ENCODE data around the gene NUBP1.

Gene NUBP1

GRCh38 chr16:10809706-10810105 lies 66.1 kb downstream of the NUBP1 start:
- Mint-ChIP-seq H3K9me3 (no peaks in the 10 kb centered on the region), H3K4me1 (peaks cover 50% of the 10 kb centered on the region), H3K27ac (no peak overlapping the region), H3K36me3 (peaks cover 5% of the 10 kb centered on the region), H3K4me3 (no peak overlapping the region)
- ATAC-seq (no peak), DNase-seq (ENCODE audit: low spot score in 2 of 2) (no peak)

- H3K9me3 Mint-ChIP-seq, result no peaks in the 10 kb centered on the region
- ATAC-seq (peak; percentile 96), DNase-seq (ENCODE audit: low spot score in 2 of 2) (peak in 1 of 2 donors; percentile 69)
- H3K27ac Mint-ChIP-seq, result peak overlapping the region; percentile 62
- peaks cover 52% of the 10 kb centered on the region for H3K4me1 Mint-ChIP-seq
- H3K4me3 Mint-ChIP-seq, result peak overlapping the region; percentile 9
- peaks cover 5% of the 10 kb centered on the region for H3K36me3 Mint-ChIP-seq
Observed at GRCh38 chr16:10812312-10813098, 68.9 kb downstream of the NUBP1 start.

GRCh38 chr16:10813099-10813455 lies 69.4 kb downstream of the NUBP1 start:
- no peak for DNase-seq (ENCODE audit: low spot score in 2 of 2)
- peaks cover 5% of the 10 kb centered on the region for H3K36me3 Mint-ChIP-seq
- peaks cover 52% of the 10 kb centered on the region for H3K4me1 Mint-ChIP-seq
- no peak for ATAC-seq
- H3K9me3 Mint-ChIP-seq, result no peaks in the 10 kb centered on the region
- peak overlapping the region; percentile 62 for H3K27ac Mint-ChIP-seq
- H3K4me3 Mint-ChIP-seq, result peak overlapping the region; percentile 9

GRCh38 chr16:10817514-10817913 lies 73.9 kb downstream of the NUBP1 start:
- H3K4me3 Mint-ChIP-seq, result no peak overlapping the region
- no peaks in the 10 kb centered on the region for H3K9me3 Mint-ChIP-seq
- ATAC-seq (no peak), DNase-seq (ENCODE audit: low spot score in 2 of 2) (no peak)
- no peak overlapping the region for H3K27ac Mint-ChIP-seq
- peaks cover 33% of the 10 kb centered on the region for H3K4me1 Mint-ChIP-seq
- H3K36me3 Mint-ChIP-seq, result peaks cover 5% of the 10 kb centered on the region

GRCh38 chr16:10817963-10818941 lies 74.6 kb downstream of the NUBP1 start, which contains the start of gene TVP23A:
Gene TVP23A (minus strand): TSS chr16:10818794. CDS start chr16:10818493, 301 bp downstream.
- Mint-ChIP-seq H3K36me3 (no peaks in the 10 kb centered on the region), H3K27ac (peak within 1 kb of the TSS; percentile 41), H3K9me3 (no peaks in the 10 kb centered on the region), H3K4me1 (peaks cover 25% of the 10 kb centered on the region), H3K4me3 (no peak within 1 kb of the TSS)
- ATAC-seq (no peak), DNase-seq (ENCODE audit: low spot score in 2 of 2) (no peak)
